HG03342 (cell line): Measurements from ENCODE around the gene ADCY2.
"Not testable (repeated sequence)": the region's sequence is repeated elsewhere in the genome, so short reads cannot be mapped to it uniquely, and the experiment has no call there.

Experiments
- ATAC-seq: cut with Tn5 transposase; IDR thresholded peaks from one replicate; pipeline ENCODE4 v1.9.1; 2021; ENCODE audit warnings: mild to moderate bottlenecking, moderate library complexity; ENCODE audit not compliant: unreplicated experiment

ADCY2 gene

DNA sequence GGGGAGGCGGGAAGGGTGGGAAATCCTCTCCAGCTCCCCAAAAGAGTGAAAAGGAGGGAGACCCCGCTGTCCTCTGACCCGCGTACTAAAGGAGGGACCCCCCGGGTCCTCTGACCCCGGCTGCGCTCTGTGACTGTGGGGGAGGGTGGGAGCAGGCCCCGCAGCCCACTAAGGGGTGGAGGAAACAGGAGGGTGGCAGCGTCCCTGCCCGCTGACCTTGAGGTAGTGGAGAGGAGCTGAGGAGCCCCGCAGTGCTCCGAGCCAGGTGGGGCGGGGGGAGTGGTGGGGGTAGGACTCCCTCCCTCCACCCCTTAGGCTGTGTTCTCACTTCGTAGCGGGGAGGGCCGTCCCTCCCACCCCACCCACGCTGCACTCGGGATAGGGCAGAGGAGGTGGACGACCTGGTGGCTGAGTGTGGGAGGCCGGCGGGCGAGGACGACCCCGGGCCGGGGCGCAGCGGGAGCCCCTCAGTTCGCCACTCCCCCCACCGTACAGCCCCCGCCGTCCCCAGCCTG, 449 bp upstream of the ADCY2 start:
- ATAC-seq, result no peak

DNA sequence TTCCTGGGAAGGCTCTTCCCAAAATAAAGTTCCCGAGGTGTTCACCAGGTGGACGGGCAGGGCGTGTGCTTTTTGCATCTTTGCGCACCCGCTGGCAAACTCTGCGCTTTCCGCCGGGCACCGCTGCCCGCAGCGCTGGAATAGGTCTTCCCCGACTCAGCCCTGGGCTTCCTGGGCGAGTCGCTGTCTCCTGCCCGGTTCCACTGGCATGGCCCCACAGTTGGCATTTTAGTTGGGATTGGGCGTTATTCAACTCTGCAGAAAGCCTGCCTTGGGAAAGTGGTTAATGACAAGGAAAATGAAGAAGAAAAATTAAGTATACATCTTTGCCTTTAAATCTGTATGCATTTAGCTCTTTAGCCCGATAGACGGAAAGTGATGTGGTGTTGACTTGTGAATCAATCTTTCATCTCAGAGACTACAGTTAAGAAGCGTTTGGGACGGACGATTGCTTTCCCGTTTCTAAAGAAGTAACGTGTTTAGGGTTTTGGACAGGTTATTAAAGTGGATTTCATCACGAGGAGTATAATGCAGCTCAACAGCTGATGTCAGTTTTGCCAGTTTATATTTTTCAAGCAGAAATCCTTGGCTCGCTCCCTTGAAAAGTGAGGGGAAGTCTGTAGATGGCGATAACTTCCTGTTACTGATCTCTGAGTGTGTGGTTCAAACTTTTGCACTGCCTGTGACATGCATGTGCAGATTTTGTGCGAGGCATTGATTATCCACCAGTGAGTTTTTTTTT, 946 bp downstream of the ADCY2 start:
- no peak for ATAC-seq

DNA sequence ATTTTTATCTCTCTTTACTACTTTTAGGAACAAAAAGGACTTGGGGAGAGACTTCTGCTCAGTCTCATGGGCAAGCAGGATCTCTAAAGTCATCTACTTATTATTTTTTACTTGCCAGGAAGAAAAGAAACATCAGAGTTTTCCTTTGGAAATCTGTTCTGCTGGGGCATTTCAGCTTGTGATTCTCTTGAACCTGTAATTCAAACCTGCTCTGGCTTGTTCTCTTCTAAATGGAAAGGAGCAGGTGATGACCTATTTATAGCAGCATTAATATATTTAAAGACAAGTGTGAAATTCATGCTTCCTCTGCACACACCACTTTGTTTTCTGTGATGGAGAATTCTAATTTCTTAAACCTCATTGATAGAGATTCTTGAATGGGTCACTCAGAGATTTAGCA, 2.0 kb downstream of the ADCY2 start:
- no peak for ATAC-seq

DNA sequence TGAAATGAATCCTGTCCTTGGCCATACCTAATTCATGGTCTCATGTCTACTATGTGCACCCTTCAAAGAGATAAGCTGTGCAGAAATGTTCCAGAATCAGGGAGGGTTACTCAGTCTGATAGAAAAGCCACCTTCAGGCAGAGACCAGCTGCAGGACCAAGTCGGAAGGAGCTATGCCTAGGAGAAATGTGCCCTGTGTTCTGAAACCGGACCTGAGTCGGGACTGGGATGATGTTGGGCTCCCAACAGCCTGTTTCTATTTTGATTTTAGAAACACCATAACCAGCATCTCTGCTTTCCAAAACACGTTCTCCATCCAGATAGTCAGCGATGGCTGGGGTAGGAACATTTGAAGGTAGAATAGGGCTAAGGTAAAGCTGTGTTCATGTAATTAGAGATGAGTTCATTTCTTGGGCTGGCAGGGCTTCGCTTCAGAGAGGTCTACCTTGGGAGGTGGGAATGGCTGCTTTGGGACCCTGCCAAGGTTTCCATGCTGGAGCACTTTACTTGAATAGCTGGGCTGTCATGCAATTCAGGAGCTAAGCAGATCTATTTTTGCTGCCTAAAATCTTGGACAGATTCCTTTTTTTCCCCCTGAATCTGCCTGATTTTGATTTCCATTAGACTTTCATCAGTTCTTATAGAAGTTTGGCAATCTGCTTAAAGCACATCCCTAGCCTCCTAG, 2.8 kb downstream of the ADCY2 start:
- no peak for ATAC-seq

DNA sequence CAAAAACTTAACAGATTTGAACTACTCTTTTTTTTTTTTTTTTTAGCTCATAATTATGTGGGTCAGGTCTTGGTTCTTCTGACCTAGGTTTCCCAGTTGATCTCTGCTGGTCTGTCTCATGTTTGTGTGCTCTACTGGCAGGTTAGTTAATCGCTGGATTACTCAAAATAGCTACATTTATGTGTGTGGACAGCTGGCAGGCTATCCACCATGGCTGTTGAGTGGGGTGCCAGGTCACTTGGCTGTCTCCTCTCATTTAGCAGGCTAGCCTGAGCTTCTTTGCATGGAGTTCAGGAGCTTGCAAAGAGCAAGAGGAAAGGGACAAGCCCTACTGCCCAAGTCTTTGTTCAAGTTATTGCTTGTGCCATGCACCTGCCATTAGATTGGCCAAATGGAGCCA, 9.3 kb downstream of the ADCY2 start:
- ATAC-seq, result no peak

DNA sequence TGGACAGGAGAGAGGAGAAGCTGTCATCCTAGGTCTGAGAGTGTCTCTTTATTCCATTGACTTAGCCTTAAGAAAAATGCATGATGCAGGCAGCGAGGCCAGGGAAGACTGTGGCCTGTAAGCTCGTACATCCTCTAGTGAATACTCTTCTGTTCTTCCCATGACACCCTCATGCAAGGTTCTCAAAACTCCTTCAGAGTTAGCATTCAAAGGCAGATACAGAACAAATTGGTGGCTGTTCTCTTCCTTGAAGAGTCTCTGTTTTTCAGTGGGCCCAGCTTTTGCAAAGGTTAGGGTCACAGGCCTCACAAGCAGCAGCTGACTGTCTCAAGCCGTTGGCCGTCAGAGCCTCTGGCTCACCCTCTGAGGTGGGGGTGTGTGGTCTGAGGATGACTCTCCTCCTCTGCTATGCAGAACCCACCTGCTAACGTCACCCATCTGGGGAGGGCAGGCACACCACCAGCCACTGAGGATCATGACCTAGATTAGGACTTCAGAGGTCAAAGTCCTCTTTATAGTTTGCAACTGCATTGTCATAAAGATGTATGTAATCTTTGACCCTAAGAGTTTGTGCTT, 15.1 kb downstream of the ADCY2 start:
- ATAC-seq, result no peak

DNA sequence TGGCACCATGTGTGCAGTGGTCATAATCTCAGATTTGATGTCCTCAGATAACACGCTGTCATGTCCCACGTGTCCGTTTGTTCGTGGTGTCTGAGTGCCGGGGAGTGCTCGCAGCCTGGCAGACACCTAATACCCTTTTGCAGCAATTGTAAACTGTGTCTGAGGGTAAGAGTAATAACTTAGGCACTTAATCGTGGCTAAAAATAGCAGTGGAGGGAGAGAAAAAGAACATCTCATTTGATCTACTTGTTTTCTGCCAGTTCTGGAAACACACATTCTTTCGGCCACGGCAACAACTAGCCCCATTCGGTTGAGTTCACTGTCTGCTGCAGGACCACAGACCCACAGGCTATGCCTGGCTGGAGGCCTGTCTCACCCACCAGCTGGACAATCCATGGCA, 16.5 kb downstream of the ADCY2 start:
- no peak for ATAC-seq

DNA sequence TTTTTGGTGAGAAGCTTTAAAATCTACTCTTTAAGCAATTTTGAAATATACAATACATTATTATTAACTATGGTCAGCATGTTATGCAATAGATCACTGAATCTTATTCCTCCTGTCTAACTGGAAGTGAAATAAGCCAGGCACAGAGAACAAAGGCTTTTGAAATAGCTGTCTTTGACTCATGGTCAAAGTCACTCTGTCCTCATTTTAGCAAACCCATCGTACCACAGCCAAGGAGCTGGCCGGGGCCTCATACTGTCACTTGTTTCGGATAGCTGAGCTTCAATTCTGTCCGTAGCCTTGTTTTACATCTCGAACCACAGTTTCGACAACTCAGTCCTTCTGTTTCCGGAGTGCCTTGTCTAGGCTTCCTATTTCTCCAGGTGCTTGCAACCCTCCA, 19.2 kb downstream of the ADCY2 start:
- ATAC-seq, result no peak

DNA sequence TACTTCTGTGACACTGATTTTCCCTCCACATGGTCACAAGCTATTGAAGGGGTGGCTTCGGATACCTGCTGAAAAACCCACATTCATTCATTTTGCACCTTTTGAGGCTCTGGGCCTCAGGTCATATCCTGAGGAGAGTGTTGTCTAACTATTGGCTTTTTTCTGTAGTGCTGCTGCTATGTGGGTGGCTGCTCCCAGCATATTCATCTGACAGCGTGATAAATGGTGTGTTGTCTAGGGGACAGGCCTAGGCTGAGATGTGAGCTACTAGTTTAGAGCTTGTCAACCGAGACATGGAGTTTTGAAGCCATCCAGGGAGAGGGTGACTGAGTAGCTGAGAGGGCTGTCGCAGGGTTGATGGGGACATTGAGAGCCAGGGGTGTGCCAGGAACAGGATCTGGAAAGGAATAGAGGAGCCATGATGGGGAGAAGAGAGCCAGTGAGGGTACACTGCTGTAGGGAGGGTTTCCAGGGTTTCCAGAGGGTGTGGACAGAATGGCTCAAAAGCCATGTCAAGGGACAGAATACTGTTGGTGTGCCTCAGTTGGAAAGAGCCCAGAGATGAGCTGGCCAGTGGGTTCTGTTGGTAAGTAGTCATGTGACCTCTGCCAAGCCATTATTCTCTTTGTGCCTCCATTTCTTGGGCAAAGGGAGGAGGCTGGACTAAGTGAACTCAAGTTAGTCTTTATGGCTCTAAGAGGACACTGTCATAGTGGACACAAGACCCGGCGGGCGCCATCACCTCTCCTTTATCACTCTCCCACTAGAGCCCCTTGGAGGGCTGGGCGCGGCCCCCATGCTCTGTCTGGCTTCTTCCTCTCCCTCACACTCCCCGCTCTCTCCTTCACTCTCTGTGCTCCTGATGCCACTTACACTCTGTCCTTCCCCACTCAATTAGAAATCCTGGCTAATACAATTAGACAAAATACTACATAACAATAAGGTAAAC, 19.9 kb downstream of the ADCY2 start:
- no peak for ATAC-seq

DNA sequence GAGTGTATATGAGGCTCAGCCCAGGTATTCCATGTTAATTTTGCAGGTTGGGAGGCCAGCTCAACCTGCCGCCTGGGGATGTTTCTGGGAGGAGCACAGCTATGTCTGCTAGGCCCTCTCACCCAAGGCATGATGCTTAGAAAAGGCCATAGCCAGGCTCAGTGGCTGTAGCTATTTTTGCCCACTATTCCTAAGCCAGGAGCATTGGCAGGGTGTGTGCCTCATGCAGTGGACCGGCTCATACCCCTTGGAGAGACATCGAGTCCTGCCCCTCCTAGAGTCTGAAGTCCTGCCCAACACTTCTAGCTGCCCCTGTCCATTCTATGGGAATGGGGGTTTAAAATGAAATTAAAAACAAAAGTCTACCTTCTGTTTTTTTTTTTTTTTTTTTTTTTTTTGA, 22.3 kb downstream of the ADCY2 start:
- no peak for ATAC-seq

DNA sequence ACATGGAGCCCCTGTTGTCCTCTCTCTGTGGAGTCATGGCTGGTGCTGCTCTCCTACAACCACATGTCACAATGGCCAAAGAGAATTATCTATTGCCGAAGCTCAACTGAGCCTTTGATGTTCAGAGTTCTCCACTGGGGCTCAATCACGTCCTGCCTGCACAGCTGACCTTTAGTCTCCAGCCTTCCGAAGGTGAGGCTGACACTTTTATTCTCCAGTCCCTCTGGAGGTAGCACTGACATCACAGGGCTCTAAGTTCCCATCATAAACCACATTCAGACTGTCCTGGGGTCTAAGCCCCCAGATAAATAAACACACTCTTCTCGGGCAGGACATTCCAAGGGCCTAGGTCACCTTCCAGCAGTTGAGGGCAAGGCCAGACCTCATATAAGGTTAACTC, 23.4 kb downstream of the ADCY2 start:
- ATAC-seq, result no peak

DNA sequence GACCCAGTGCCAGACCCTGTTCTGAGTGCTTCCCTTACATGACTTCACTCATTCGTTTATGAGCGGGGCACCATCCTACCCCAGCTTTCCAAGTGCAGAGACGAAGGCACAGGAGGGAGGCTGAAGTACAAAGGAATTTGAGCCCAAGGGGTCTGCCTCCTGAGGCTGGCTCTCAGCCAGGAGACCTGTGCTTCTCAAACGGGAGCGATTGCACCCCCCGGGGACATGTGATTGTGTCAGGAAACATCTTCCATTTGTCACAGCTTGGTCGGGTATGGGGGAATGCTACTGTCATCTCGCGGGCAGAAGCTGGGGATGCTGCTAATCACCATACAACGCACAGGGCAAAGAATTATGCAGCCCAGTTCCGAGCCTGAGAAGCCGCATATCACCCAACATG, 23.9 kb downstream of the ADCY2 start:
- ATAC-seq, result no peak

DNA sequence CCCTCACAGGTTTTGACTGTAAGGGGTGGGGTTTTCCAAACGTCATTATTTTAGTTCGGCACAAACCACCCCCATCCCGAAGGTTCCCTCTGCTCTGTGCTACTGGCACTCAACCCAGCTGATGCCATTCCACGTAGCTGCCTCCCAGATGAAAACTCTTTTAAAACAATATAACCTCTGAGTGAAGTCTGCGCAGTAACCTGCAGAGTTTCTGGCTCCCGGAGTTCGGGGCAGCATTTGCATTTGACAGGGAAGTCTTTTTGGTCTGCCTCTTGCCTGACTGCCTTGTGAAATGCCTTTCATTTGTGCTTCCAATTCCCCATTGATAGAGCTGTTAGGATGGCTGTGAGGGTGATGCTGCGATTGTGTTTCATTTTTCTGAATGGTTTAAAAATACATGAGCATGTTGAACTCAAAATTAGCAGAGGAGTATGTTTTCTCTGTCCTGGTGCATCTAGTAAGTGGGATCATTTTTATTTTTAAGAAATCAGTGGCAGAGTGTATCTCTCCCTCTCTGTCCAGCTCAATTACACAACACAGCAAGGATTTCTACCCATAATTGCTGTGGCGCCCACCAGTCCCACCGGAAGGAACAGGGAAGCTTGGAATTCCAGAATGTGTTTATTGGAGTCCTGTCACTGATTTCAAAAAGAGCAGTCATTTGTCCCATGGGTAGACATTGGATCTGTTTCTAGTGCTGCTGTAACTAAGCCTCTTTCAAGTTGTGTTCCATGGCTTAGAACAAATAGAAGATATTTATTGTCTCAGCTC, 24.8 kb downstream of the ADCY2 start:
- ATAC-seq, result no peak

DNA sequence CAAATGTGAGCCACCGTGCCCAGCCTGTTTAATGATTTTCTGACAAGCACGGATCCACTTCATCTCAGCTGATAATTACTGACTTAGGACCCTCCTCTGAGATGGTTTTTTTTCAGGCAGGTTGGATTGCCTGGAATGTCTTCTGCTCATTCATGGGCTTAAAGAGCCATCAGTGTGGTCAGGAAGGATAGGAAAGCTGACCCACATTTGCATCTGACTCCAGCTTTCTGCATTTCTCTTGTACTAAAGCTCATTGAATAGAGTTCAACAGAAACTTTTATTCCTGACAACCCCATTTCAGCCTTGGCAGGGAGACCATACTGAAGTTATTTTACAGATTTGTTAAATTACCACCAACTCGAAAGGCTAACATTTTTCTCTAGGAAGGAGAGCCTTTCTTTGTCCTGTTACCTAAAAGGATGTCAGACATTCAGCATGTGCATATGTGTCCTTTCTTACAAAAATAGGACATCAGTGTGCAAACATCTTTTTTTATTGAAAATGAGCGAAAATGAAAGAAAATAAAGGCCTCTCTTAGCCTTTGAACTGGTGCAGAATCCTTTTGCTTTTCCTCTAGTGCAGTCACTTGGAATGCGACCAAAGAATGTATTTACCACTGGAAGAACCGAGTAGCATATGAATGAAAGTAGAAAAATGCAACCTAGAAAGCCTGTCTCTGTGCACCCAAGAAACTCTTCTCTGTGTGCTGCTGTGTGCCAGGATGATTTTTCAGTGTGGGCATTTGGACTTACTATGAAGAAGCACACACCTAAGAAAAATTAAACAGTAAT, 26.6 kb downstream of the ADCY2 start:
- ATAC-seq, result no peak

DNA sequence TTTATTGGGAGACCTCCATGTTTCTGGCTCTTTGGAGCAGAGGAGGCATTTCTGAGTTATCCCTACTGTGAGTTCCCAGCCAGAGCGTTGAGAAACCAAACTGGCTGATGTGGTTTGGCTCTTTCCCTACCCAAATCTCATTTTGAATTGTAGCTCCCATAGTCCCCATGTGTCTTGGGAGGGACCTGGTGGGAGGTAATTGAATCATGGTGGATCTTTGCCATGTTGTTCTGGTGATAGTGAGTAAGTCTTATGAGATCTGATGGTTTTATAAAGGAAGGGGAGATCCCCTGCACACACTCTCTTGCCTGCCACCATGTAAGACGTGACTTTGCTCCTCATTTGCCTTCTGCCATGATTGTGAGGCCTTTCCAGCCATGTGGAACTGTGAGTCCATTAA, 27.3 kb downstream of the ADCY2 start:
- not testable (repeated sequence) for ATAC-seq

DNA sequence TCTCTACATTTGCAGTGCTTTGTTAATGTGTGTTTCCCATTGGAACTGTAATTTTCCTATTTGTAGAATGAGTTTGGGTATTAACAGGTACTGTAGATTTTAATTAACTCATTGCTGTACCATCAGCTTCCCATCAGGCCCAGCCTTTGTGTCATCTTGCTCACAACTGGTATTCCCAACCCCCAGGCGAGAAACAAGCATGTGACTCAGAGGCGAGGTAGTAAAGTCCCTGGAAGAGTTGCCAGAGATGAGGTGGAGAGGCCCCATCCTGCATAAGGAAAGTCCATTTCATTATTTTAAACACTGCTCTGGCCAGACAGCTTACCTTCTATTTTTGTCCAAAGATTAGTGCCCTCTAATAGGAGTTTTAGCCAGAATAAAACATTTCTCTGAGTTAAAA, 29.9 kb downstream of the ADCY2 start:
- no peak for ATAC-seq

DNA sequence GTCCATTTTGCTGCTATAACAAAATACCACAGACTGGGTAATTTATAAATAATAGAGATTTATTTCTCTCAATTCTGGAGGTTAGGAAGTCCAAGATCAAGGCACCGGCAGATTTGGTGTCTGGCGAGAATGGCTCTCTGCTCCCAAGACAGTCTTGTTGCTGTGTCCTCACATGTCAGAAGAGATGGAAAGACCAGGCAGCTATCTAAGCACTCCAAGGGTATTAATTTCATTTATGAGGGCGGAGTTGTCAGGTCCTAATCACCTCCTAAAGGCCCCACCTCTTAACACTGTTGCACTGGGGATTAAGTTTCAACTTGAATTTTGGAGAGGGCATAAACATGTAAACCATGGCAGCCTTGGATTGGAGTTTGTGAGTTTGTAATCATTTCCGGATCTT, 30.3 kb downstream of the ADCY2 start:
- ATAC-seq, result no peak

DNA sequence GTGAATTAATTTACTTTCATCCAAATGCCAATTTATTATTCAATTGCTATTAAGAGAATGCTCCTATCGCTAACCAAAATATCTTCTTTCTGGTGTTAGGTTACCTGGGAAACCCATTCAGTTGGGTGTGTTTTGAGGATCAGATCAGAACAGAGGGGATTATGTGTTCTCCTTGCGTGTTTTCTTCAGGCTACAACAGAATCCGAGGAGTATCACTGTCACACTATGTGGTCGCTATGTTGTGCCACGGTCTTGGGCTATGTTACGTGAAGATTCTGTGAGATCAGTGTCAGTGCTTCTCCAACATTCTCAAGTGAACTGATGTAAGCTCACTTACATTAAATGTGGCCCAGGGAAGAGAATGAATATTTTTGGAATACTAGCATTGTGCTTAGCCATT, 39.0 kb downstream of the ADCY2 start:
- ATAC-seq, result no peak

DNA sequence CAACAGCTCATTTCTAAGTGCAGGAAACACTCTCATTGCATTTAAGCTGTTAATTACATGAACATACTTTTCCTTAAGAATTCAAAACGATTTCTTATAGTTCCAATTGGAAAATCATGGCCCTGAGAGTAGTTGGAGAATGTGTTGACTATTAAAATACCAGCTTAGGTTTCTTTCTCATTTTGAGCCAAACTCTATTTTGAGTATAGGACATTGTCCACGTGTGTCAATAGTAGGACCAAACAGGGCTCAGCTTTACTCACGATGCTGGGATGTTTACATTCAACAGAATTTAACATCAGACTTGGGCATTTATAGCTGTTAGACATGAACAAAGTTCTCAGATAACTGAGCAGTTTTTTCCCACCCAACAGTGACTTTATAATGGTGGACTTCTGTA, 39.6 kb downstream of the ADCY2 start:
- no peak for ATAC-seq

DNA sequence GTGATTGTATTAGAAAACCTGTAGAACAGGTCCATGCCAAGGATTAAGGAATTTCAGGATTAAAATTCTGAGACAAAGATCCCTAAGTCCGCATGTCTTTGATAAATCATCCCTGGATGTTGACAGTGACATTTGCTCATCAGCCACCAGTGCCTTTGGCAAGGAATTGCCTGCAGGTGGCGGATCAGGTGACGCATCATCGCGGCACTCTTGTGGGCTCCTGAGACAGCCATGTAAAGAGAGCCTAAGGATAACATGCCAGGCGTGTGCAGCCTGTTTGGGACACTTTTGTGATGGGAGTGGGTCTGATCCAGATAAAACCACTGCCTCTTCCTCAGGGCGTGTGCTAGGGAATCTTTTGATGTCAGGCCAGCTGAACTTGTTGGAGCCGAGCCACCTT, 40.6 kb downstream of the ADCY2 start:
- ATAC-seq, result no peak
